GM06990 (cell line): ENCODE results near the gene ATP6V0D1.

Experiments used
- DNase-seq: peaks from one replicate; pipeline ENCODE4 v3.0.0-alpha.2; 2011; ENCODE audit not compliant: insufficient read length; ENCODE audit errors: extremely low read depth
- H3K27me3 ChIP-seq: replicated peaks from 2 replicates; pipeline ENCODE4 v1.6.0; 2011; ENCODE audit warnings: low read length; ENCODE audit not compliant: control insufficient read depth, insufficient read depth
- H3K36me3 ChIP-seq: 2 replicates; pipeline ENCODE4 v1.5.1; 2011; ENCODE audit warnings: low read length; ENCODE audit not compliant: control insufficient read depth, insufficient read depth
- H3K4me3 ChIP-seq: replicated peaks from 2 replicates; pipeline ENCODE4 v1.5.1; 2011; ENCODE audit warnings: low read depth, mild to moderate bottlenecking, control low read depth, low read length
- TF ChIP-seq, protein P1 (sequence below): IDR thresholded peaks from 2 replicates; pipeline ENCODE4 v1.5.1; 2011; ENCODE audit warnings: low read length, control low read depth, mild to moderate bottlenecking, inconsistent platforms; ENCODE audit not compliant: insufficient read depth, poor library complexity, severe bottlenecking

ATP6V0D1 gene

DNA sequence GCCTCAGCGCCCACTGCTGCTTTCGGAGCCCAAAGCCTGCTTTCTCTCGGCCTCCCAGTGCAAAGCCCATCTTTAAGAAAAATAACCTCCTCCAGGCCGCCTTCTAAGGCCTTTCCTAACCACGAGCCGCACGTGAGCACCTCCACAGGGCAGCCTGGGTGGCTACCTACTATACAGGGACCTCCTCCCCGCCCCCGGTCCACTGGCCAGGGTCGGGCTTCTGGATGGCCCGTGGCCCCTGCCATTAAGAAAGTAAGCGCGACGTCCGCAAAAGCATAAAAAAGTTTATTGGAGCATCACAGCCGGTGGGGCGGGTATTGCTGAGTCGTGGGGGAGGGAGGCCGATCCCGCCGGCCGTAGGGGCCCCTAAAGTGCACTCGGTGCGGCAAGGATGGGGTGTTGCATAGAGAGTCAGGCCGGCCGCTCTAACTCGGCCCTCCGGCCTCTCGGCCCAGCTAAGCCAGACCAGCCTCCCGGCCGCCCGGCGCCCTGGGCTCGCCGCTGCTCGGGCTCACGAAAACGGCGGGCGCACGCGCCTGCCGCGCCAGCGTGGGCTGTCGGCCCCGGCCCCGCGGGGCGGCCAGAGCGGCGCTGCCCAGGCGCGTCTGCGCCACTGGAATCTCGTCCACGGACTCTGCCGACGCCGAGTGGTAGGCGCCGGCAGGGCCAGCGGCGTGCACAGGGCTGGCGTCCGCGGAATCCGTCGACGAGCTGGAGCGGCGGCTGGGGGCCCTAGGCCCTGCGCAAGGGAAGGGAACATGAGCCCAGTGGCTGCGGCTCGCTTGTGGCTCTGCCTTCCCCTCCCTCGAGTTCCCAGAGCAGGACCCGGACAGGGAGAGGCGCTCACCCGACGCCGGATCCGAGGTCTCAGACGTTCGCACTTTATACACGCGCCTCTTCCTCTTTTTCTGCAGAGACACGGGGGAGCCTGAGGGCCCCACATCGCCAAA lies 86.5 kb downstream of the ATP6V0D1 start:
- no peak overlapping the region for H3K4me3 ChIP-seq
- no peaks in the 10 kb centered on the region for H3K36me3 ChIP-seq
- H3K27me3 ChIP-seq: no peaks in the 10 kb centered on the region; the same call in 1 of the 2 replicates
- DNase-seq: no peak
- TF ChIP-seq, protein P1, sequence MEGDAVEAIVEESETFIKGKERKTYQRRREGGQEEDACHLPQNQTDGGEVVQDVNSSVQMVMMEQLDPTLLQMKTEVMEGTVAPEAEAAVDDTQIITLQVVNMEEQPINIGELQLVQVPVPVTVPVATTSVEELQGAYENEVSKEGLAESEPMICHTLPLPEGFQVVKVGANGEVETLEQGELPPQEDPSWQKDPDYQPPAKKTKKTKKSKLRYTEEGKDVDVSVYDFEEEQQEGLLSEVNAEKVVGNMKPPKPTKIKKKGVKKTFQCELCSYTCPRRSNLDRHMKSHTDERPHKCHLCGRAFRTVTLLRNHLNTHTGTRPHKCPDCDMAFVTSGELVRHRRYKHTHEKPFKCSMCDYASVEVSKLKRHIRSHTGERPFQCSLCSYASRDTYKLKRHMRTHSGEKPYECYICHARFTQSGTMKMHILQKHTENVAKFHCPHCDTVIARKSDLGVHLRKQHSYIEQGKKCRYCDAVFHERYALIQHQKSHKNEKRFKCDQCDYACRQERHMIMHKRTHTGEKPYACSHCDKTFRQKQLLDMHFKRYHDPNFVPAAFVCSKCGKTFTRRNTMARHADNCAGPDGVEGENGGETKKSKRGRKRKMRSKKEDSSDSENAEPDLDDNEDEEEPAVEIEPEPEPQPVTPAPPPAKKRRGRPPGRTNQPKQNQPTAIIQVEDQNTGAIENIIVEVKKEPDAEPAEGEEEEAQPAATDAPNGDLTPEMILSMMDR: no peak

DNA sequence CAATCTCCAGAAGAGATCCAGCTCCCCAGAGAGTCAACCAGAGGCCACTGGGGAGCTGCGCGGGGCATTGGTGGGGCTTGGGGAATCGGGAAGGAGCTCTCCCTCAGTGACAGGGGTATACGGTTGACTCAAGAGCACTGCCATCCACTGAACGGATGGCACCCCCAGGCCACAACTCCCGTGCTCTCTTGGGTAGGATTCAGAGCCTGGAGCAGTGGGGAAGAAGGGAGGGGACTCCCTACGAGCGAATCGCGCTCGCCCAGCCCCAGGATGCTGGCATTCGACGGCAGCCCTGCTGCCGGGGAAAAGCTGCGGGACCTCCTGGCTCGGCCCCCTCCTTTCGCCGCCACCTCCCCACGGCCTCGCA lies 87.2 kb downstream of the ATP6V0D1 start:
- no peaks in the 10 kb centered on the region; the same call in 1 of the 2 replicates for H3K27me3 ChIP-seq
- DNase-seq: no peak
- TF ChIP-seq, protein P1: no peak
- no peaks in the 10 kb centered on the region for H3K36me3 ChIP-seq
- no peak overlapping the region for H3K4me3 ChIP-seq

DNA sequence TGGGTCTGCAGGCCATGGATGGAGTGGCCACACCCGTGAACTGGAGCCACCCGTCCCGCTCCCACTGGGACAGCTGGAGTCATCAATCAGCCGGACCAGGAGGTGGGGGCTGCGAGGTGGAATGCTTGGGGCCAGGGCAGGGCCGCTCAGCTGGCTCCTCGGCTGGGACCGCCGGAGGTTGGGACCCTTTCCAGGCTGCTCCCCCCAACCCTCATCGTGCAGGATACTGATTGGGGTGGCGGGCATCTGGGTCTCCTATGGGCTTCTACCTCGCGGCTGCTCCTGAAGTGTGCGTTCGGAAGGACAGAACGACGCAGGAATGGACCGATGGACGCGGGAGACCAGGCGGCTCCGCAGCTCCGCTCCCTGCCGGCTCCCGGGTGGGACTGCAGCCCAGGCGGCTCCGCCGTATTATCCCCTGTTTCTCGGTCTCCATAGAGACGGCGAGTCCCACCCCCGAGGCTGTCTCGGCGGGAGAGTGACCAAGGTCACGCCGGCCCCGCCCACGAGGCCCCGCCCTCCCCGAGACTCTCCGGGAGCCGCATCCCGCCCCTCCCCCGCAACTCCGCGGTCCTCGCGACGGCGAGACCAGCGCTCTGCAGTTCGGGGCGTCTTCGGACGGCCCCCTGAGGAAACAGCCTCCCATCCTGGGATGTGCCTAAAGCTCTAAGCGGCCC lies 87.7 kb downstream of the ATP6V0D1 start, which contains the start of gene TPPP3:
TSS of gene TPPP3 (minus strand) at position 388 of the 677 bp plus-strand sequence. CDS start 2,387 bp downstream, outside the sequence.
- no peak for DNase-seq
- no peaks in the 10 kb centered on the region for H3K36me3 ChIP-seq
- TF ChIP-seq, protein P1: no peak
- no peaks in the 10 kb centered on the region; the same call in 1 of the 2 replicates for H3K27me3 ChIP-seq
- no peak within 1 kb of the TSS for H3K4me3 ChIP-seq

DNA sequence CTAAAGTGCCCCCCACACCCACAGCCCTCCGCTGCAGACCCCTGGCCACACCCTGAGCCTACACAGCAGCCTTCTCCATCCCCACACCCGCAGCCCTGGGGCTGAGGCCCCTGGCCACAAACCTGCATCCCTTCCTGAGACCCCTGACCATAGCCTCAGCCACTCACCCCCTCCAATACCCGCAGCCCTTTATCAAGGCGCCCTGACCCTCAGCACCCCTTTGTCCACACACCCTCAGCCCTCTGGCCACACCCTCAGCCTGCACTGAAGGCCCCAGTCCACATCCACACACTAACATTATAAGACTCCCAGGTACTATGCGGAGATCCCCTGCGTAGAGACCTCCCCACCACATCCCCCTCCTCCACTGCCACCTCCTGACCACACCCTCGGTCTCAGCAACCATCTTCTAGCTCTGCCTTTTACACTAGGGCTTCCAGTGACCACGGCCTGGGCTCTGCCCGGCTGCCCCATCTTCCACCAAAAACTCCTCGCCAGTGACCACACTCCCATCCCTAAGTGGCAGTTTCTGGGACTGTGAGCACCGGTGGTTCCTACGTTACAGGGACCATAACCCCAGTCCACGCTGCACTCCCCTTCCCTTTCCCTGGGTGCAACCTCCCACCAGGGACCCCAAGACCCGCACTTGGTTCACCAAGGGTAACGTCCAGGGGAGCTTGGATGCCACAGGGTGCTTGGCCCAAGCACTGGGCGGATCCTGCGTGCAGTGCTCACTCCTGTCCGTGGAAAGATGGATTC lies 88.5 kb downstream of the ATP6V0D1 start:
- DNase-seq: no peak
- H3K4me3 ChIP-seq: no peak overlapping the region
- H3K36me3 ChIP-seq: no peaks in the 10 kb centered on the region
- no peaks in the 10 kb centered on the region; the same call in 1 of the 2 replicates for H3K27me3 ChIP-seq
- TF ChIP-seq, protein P1: no peak

DNA sequence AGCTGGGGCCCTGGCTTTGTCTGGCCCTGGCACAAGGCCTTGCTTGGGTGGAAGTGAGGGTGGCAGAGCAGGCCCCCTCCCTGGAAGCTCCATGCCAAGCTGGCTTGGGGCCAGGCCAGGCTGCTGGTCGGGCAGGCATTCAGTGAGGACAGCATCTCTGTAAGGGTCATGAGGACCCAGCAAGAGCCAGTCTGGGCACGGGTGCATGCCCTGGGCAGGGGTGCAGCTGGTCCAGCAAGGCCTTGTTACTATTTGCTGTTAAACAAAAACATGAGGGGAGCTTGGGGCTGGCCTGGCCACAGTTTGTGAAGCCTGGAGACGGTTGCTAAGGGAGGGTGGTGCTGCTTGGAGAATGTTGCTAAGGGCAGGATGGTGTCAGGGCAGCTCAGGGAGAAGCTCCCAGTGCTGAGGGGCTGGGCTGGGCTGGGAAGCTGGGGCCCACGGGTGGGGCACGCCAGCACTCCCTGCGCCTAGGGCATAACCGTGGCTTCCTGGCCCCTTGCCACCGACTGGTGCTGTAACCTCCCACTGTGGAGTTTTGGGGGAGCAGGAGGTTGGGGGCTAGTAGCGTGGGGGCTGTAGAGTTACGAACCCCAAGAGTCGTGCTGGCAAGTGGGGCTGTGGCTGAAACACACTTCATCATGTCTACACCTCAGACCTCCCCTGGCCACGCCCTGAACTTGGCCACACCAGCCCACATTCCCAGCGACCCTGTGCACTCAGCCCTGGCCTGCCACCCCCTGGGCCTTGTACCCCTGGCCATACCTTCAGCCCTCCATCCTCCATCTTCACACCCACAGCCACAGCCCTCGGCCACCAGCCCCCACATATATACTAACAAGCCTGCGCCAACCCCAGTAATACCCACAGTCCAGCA lies 89.3 kb downstream of the ATP6V0D1 start:
- H3K36me3 ChIP-seq: no peaks in the 10 kb centered on the region
- H3K27me3 ChIP-seq: no peaks in the 10 kb centered on the region; the same call in 1 of the 2 replicates
- TF ChIP-seq, protein P1: no peak
- H3K4me3 ChIP-seq: no peak overlapping the region
- DNase-seq: no peak
